Fibroblast of skin of scalp (primary cell): ENCODE measurements around the gene SLC4A4.

ENCODE experiments used
- DNase-seq: peaks from one replicate; pipeline ENCODE4 v3.0.0-alpha.2; 2013

Gene SLC4A4

DNA sequence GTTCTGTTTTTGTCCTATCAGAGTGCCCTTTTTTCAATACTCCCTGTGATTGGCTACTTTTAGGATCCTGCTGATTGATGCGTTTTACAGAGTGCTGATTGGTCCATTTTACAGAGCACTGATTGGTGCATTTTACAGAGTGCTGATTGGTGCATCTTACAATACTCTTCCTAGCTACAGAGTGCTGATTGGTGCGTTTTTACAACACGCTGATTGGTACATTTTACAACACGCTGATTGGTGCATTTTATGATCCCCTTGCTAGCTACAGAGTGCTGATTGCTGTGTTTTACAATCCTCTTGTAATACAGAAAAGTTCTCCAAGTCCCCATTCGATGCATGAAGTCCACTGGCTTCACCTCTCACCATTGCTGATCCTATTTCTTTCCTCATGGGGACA lies 268.3 kb downstream of the SLC4A4 start:
- no peak for DNase-seq

DNA sequence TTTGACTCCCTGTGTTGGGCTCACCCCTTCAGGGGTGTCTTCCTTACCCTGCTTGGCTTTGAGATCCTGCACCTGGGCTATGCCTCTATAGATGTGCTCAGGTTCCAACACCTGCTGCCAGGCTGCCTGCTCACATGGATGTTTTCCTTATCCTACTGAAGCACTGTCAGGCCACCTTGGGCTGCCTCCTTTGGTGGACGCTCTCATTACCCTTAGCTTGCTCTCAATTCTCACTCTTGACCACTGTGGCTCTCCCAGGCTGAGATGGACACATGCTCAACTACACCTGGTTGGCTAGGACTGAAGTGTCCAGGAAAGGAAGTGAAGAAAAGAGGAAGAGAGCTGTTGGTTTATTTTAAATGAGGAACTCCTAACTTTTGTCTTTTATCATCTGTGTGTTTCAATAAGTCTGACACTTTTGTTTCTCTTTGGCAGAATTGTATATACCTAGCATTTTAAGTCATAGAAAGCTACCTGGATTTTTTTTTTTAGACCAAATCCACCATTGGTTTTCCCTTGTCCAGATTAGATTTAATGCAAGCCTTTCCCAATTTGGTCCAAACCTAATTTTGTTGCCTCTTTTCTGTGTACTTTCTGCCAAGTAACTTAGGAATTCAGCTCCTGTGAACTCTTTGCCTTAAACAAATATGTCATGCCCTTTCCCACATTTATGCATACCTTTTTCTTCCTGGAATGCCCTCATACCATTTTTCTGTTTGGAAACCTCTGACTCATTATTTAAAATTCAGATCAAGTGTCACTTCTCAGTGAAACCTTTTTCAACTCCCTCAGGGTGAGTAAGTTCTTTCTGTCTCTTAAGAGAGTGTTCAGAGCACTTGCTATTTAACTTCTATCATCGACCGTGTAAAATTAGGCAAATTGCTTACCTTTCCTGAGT lies 269.2 kb downstream of the SLC4A4 start:
- DNase-seq: peak; percentile 24

DNA sequence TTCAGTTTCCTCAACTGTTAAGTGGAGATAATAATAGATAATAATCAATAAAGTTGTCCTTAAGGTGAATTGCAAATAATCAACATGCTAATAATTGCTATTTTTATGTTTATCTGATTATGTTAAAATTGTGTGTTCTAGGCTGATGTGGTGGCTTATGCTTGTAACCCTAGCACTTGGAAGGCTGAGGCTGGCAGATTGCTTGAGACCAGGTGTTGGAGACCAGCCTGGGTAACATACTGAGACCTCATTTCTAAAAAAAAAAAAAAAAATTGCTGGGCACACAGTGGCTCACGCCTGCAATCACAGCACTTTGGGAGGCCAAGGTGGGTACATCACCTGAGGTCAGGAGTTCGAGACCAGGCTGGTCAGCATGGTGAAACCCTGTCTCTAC lies 269.9 kb downstream of the SLC4A4 start:
- DNase-seq: no peak

DNA sequence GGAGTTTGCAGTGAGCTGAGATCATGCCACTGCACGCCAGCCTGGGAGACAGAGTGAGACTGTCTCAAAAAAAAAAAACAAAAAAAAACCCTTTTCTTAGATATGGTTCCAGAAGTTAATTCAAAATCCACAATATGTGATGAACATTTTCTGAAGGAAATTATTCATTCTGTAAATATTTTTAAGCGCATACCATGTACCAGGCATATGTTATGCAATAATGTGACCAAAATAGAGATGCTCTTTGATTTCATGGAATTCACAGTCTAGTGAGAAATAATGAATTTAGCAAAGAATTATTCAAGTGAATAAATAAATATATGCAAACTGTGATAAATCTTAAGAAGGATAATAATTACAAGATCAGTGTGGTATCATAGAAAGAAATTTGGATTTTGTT lies 270.3 kb downstream of the SLC4A4 start:
- peak; percentile 12 for DNase-seq

DNA sequence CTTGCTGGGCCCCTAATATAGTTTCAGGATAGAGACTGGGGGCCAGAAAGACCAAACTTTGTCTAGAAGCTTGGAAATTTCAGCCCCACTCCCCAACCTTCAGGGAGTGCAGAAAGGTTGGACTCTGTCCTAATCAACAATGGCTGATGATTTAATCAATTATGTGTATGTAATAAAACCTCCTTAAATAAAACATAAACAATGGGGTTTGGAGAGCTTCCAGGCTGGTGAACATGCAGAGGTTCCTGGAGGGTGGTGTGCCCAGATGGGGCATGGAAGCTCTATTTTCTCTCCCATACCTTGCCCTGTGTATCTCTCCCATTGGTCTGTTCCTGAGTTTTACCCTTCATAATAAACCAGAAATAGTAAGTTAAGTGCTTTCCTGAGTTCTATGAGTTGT lies 270.8 kb downstream of the SLC4A4 start:
- DNase-seq: no peak

DNA sequence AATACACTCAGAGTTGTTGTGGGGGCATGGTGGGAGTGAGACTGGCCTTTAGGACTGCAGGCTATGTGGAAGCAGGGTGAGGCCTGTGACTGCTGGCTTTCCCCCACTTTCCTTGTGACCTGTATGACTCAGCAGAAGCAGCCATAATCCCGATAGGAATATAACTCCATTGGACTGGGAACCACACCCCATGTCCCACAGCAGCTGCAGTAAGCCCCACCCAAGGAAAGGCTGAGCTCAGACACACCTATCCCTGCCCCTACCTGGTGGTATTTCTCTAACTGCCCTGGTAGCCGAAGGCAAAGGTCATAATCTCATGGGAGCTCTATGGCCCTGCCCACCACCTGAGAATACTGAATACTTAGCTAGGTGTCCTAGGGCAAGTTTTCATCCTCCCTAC lies 275.8 kb downstream of the SLC4A4 start:
- DNase-seq: no peak

DNA sequence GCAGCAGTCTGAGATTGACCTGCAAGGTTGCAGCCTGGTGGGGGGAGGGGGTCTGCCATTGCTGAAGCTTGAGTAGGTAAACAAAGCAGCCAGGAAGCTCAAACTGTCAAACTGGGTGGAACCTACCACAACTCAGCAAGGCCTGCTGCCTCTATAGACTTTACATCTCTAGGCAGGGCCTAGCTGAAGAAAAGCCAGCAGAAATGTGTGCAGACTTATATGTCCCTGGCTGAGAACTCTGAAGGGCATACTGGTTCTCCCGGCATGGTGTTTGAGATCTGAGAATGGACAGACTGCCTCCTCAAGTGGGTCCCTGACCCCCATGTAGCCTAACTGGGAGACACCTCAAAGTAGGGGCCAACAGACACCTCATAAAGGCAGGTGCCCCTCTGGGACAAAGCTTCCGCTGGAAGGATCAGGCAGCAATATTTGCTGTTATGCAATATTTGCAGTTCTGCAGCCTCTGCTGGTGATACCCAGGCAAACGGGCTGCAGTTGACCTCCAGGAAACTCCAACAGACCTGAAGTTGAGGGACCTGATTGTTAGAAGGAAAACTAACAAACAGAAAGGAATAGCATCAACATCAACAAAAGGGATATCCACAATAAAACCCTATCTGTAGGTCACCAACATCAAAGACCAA lies 277.5 kb downstream of the SLC4A4 start:
- DNase-seq: no peak
